ENCODE results near the gene WDR12. TPM values are rescaled to one million over a fixed set of nuclear protein-coding genes. Genes with fewer than 3 reads are reported as not detected.

WDR12 gene
- total RNA-seq, 1 donor from 2014 or later, result 18.5 TPM

Other genes with a start within 250 kb of the WDR12 start
- gene ICA1L, start 39.9 kb downstream of the WDR12 start, total RNA-seq, result 0.60 and 0.65 TPM in 2 replicates
- gene CARF, start 602 bp upstream of the WDR12 start, total RNA-seq, result 2.2 and 3.8 TPM in 2 replicates
- gene NBEAL1, start 103.2 kb upstream of the WDR12 start, total RNA-seq, result 15.0 and 28.8 TPM in 2 replicates

Measured in lung microvascular endothelial cell (primary cell).